GM19351 (cell line): ENCODE data around the gene MVB12B.
"Not testable (repeated sequence)": the region's sequence is repeated elsewhere in the genome, so short reads cannot be mapped to it uniquely, and the experiment has no call there.

ENCODE experiments used
- ATAC-seq: cut with Tn5 transposase; IDR thresholded peaks from one replicate; pipeline ENCODE4 v1.9.1; 2021; ENCODE audit warnings: mild to moderate bottlenecking, moderate library complexity; ENCODE audit not compliant: unreplicated experiment

The MVB12B gene

DNA sequence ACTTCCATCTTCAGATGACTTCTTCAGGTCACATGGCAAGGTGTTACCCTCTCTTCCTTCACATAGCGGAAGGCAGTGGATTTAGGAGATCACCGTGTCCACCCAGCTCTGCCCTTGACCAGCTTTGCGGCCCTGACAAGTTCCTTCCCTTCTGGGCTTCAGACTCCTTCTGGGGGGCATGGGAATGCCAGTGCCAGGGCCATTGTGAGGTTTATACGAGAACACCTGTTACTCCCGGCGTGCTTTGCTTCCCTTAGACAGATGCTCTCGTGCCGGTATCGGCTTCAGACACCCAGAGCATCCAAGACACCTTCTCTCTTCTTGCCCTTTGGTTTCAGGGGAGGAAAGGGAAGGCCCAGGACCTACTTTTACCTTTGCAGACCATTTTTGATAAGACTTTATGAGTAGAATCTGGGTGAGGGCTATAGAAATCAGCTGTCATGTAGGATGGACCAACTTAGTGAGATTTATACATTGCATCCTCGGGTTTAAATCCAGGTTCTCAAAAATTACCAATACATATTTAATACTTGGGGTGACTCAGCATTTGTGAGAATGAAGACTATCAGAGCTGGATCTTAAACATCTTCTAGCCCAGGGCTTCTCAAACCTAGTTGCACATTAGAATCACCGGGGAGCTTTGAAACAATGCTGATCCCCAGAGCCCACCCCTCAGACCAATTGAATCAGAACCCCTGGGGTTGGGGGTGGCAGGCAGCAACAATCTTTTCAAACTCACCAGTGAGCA is 138.2 kb downstream of the MVB12B start:
- no peak for ATAC-seq

DNA sequence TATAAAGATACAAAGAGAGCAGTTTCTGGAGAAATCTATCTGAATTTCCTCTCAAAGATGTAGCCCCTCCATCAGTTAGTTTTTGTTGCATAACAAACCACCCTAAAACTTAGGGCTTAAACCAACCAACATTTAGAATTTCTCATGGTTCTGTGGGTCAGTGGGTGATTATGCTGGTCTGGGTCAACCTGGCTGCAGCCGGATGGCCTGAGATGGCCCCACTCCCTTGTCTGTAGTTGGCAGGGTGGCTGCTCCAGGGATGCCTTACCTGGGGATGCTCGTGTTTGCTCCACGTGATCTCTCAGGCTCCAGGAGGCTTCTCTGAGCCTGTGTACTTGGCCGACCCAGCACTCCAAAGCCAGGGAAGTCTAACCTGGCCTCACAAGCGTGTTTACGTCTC is 139.3 kb downstream of the MVB12B start:
- no peak for ATAC-seq

DNA sequence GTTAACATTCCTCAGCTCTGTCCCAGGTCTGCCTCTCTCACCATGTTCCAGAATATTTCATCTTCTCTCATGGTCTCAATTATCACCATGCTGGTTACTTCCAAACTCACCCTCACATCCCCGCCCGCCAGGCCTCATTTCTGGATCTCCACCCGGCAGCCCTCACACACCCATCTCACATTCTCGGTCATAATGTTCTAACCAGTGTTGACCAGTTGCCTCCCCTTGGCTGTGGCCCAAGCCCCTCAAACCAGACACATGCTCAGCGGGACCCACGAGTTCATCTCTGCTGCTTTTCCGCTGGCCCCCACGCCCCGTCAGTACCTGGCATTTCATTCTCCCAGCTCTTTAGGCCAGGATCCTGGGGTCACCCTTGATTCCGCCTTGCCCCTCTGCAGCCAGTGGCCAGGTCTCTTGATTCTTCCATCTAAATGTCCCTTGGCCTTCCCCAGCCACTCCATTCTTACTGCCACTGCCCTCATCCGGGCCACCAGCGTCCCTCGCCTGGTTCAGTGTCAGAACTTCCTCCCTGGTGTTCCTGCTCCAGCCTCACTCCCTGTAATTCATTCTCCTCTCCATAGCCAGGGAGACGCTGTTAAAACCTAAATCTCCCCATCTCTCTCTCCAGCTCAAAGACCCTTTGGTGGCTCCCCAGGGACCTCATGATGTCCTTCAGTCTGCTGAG is 141.7 kb downstream of the MVB12B start:
- no peak for ATAC-seq

DNA sequence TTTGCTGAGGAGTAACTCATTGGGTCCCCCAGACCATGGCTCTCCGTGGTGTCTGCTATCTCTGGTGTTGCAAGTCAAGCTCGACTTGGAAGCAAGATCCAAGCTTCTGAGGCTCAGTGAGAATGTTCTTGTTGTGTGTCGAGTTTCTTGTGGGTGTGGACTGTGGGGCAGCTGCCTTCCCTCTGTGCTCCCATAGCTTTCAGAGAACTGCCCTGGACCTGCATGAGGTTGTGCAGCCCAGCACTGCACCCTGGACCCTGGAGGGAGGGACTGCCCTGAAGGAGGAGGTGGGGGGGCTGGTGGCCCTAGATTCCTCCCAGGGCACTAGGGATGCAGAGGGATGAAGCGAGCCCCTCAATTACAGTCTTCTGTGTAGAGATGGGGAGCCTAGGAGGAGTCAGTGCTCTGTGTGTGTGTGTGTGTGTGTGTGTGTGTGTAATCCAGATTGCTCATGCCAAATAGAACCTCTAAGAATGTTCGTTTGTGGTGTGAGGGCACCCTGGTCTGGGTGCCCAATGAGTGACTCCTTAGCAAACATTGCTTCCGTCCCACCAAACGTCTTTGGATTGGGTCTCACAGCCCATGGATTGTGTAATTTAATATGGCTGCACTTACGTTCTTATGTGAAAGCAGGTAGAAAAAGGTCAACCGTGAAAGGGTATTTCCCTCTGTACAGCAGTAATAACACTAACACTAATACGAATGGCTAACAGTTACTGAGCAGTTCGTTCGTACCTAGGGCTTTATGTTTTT is 143.8 kb downstream of the MVB12B start:
- ATAC-seq, result no peak

DNA sequence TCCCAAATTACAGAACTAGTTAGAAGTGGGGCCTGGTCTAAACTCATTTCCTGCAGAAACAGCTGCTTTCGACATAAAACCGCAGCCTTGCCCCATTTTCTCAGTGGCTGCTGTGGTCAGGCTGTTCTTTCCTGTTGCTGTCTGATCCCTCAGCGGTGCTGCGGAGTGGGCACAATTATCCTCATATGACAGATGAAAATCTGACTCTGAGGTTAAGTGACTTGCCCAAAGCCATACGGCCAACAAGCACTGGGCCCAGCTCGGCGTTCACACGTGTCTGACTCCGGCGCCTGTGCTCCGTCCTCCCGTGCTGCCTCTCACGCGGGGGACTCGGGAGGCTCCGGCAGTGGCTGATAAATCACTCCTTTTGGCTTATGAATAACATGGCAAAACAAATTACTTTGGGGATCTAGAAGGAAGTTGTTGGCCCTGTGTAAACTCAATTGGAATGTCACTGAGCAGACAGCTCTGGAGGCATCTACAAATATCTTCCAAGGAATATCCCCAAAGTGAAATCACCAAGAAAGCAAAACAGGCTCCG is 144.5 kb downstream of the MVB12B start:
- no peak for ATAC-seq

DNA sequence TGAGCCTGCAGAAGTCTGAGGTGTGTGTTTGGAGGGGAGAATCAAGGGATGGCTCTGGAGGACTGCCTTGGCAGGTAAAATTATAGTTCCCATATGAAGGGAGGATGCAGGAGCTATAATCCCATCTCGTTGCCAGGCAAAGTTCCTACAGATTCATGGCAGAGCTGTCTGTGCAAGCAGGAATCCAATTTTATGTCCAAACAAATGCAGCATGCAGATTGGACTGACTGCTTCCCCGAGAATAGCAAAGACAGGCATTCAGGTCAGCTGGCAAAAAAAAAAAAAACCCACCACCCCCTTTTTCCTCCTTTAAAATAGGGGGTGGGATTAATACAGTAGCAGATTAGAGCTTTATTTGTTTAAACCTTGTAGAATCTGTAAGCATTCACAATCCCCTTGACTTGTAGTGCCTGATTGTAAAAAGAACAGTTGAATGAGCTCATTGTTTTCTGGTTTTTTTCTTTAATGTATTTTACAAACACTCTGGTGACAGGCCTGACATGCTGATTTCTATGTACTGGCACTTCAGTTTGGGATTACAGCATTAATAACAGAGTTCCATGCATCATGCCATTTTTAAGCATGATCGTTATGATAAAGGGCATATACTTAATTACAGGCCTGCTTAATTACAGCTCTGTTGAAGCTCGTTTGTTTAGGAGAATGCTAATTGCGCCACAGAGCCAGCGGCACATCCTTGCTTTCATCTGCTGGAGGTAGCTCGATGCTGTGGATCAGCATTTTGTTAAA is 145.7 kb downstream of the MVB12B start:
- no peak for ATAC-seq

DNA sequence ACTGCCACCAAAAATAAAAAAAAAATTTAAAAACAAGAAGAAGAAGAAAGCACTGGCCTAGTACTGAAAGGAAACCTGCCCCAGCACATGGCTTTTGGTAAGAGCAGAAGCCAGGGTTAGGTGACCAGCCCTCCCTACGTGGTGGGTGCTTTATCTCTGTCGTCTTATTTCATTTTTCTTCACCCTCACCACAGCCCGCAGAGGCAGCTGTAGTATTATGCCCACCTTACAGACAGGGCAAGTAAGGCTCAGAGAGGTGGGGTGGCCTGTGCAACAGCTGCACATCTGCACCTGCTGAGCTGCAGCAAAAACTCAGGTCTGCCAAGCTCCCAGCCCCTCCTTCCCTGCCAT is 146.3 kb downstream of the MVB12B start:
- no peak for ATAC-seq

DNA sequence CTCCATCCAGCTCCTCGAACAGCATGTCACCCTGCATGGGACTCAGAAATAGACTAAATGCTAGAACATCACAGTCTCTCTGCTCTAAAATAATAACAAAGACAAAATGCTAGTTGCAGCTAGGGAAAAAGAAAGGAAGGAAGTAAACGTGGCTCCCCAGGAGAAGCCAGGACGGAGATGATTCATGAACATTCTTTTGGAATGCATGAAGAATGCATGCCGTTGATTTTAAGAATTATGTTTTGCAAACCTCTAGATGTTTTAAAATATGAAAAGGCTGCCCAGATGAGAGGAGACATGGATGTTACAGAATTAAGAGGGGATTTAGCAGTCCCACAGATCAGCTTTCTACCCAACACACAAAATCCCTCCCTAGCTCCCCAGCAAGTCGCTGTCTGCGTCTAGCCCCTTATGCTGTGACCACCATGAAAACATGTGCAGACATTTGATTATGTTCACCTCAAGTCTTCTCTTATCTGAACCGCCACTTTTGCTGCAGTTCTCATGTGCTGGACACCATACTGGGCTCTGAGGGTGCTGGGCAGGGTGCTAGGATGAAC is 147.7 kb downstream of the MVB12B start:
- ATAC-seq, result no peak

DNA sequence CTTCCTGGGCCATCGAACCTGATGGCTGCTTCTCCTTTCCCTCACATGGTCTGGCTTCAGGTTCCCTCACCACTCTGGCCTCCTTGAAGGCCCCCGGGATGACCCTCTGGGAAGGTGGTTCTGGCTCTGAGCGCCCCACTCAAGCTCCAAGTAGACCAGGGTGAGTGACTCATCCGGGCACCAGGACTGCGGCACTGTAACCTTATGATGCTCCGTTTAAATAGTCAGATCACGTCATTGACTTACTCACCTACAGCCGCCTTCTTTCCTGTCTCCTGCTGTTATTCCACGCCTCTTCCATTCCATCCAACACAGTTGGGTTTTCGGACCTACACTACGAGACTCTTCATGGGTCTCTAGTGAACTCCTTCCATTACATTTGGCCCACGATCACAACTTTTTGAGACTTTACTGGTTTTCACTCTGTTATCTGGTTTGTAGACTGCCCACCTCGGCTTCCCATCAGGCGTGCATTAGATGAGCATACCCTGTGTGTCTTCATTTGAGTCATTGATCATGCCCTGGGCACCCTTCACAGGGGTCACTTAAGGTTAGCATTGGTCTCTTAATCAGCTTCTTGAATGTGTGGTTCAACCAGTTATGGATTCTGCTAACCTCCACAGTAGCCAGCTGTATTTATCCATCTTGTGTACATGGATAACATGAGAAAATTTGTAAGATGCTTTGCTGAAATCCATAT is 148.3 kb downstream of the MVB12B start:
- no peak for ATAC-seq

DNA sequence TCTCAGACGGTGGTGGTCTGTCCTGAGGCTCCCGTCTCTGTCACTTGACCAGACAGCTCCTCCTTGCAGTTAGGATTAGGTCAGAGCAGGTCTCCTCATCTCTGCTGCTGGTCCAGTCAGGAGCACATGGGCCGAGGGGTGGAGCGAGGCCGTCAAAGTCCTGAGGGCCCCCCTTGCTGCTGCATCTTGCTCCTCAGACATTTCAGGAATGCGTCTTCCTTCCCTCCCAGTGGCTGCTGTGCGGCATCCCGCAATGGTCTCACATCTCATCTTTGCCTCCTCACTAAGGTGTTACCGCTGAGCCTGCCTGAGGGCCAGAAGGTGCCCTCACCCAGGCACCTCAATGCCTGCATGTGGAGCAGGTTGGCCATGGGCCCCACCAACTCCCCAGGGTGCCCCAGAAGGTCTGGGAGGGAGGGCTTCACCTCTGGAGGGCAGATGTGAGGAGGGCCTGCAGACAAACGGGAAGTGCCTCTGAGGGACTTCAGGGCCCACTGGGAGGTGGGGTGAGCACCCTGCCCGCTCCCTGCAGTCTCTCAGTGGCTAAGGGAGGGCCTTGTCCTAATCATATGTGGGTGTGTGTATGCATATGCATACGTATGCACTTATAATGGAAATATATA is 149.4 kb downstream of the MVB12B start:
- no peak for ATAC-seq

DNA sequence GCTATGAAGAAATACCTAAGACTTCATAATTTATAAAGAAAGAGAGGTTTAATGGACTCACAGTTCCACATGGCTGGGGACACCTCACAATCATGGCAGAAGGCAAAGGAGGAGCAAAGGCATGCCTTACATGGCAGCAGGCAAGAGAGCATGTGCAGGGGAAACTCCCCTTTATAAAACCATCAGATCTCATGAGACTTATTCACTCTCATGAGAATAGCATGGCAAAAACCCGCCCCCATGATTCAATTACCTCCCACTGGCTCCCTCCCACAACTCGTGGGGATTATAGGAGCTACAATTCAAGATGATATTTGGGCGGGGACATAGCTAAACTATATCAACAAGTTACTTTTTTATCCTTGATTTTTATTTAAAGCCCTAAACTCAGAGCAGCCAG is 150.8 kb downstream of the MVB12B start:
- not testable (repeated sequence) for ATAC-seq

DNA sequence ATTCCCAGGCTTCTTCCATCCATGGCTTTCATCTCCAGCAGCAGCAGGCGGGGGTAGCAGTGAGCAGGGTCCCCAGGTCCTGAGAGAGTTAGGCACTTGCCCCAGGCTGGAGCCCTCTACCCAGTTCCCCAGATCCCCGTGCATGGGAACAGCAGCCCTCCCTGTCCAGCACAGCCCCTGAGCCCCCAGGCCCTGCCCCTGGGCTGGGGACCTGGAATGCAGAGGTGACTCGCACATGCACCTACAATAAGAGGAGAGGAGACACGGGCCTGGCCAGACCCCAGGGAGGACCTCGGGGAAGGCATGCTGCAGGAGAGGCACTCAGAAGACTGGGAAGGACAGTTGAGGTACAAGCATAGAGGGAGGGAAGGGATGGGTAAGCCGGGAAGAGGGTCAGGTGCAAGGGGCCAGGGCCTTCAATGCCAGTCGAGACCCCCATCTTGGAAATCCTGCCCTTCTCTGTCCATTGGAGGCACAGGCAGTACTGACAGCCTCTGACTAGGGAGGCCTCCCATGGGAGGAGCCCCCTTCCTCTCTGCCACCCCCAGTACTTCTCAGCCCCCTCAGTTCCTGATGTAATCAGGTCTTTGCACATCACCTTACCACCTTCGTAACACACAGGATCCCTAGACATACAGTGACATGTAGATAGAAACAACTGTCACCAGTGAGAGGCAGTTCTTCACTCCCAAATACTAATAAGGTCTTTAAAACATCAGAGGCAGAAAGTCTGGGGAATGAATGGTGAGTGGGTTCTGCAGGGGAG is 151.8 kb downstream of the MVB12B start:
- ATAC-seq, result no peak

DNA sequence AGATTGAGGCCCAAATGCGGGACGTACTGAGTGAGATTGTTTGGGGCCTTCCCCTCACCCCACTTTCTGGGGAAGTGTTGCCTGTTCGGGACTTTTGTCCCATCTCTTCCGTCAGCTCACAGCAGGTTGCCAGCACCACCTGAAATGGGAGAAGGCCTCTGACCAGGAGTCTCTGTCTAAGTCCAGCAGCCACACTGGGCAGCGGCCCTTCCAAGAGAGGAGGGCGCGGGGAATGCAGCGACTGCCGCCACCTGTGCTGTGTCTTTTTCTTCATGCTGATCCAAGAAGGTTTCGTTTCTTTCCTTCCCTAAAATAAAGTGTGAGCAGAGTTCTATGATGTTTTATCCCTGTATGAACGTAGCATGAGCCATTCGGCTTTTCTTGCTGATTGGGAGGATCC is 152.9 kb downstream of the MVB12B start:
- ATAC-seq, result no peak

DNA sequence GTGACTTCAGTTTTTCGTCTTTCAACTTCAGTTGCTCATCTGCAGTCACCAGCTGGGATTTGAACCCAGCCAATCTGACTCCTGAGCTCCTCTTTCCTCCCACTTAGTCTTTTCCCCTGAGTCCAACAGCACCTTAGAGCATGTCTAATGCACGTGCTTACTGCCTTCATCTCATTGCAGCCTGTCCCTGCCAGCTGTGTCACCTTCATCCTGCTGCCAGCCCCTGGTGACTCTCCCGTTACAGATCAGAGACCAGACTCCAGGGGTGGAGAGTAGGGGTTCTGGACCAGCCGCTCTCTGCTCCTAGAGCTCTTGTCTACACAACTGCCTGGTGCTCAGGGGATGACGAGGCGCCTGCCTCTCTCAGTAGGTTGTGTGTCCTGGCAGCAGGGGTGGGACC is 154.2 kb downstream of the MVB12B start:
- ATAC-seq, result no peak

DNA sequence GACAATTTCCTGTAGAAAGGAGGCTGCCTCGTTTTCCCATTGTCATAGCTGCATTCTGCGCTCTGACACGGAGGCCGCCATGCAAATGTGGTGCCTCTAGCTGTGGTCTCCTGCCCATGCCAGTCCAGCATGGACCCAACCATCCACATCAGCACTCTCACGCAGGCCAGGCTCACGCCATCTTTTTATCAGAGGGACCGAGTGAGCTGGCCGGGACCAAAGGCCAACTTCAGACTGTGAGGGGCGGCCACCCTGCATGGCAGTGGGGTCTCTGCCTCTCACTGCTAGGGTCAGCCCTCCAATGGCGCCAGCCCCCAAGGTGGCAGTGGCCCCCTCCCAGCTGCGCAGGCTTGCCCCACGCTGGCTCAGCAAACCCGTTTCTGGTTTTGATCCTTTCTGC is 155.2 kb downstream of the MVB12B start:
- ATAC-seq, result no peak

DNA sequence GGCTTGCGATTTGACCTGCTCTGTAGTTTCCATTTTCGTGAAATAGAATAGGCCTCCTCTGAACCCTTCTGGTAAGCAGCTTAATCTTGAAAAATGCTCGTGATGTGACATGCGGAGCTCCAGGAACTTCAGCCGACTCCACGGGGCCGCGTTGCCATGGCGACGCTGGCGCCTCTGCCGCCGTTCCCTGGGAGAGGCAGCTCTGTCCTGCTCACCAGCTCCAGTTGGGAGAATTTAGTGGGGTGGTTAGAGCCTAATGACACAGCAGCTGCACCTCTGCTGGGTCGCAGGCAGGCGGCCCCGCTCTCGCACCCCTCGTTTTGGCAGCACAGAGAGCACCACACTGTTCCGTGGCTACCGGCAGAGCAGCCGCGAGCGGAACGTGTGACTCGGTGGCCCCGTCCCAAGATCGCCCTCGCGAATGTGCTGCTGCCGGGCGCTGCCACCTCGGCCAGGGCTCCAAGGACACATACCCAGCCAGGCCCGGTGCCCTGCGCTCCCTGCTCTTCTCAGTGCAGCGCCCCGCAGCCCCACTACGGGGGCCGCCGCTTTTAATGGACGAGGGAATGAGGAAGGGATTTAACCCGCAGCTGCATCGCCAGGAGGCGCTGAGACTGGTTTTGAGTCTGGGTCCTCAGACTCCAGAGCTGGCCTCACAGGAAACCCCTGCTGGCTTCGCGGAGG is 155.9 kb downstream of the MVB12B start:
- ATAC-seq, result no peak

DNA sequence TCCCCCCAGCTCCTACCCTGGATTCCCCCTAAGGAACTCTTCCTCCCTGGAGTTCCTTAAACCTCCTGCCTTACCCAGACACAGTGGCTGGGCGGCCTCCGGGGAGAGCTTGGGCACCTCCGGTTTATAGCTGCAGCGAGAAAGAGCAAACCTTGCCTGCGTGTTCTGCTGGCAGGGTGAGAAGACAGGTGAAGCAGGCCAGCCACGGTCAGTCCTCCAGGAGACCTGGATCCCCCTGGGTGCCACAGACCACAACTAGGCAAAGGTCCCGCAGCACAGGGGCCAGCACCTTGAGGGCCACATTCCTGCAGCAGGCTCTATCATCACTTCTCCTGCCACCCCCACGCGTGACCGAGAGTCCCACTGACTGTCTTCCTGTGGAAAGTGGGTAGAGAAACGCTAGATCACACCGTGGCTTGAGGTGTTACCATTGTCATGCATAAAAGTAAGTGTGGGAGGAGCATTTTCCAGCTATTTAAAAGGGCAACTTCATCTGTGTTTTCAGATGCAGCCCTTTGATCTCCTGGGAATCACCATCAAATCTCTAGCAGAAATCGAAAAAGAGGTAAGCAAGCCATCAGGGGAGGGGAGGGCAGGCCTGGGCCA is 156.9 kb downstream of the MVB12B start:
- ATAC-seq, result no peak

DNA sequence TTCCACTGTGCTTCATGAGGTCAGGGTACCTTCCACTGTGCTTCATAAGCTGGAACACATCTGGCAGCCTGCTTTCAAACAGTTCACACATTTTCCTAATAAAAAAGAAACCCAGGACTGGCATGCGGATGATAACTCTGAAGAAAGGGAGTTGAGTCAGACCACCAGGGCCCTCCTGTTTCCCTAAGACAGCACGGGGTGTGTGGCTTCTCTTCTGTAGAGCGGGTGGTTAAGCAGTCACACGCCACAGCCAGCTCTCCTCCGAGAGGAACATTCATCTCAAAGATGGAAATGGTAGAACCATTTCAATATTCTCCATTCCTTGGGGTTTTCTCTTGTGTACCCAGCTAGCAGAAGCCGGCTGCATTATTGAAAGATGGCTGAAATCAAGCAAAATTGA is 159.0 kb downstream of the MVB12B start:
- ATAC-seq, result no peak
